ENCODE results near the gene SIGLEC10.
"Not testable (repeated sequence)": the region's sequence is repeated elsewhere in the genome, so short reads cannot be mapped to it uniquely, and the experiment has no call there.

SIGLEC10 gene

DNA sequence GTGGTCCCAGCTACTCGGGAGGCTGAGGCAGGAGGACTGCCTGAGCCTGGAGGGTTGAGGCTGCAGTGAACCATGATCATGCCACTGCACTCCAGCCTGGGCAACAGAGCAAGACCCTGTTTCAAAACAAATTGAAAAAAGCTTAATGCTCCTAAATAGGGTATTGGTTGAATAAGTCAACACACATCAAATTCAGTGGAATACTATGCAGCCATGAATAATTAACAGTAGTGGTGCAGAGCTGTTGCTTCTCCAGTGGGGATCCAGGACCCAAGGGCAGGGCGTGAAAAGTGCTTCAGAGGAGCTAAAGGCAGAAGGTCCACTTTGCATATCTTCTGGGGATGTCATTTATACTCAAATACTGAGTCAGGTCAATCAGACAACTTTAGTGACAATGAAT is 22.6 kb upstream of the SIGLEC10 start:
- no peak for DNase-seq

DNA sequence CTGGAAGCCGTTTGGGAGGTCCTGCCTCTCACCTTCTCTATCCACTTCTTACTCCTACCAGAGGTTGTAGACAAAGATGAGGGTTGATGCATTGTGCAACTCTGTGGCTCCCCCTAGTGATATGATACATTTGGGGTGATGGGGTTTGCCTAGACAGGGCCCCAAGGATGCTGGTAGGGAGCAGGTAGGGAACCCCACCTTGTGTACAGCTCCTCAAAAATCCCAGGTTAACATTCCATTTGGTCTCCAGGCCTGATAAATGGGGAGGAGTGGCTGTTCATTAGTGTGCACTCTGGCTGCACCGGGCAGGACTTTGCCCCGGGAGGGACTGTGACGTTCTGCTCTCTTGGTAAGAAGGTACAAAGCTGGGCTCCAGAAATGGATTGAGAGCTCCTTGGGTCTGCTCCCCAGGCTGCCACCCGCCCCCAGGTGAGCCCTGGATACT is 21.6 kb upstream of the SIGLEC10 start:
- DNase-seq, result peak; percentile 52

DNA sequence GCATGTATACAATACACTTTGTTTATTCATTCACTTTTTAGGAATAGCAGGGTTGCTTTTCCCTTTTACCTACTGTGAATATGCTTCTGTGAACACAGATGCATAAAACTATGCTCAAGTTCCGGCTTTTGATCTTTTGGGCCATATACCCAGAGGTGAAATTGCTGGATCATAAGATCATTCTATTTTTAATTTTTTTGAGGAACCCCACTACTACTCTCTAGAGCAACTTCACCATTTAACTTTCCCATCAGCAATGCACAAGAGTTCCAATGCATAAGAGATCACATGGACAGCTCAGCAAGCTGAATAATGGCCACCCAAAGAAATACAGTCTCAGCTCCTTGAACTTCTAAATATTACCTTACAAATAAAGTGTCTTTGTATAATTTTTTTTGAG is 17.0 kb upstream of the SIGLEC10 start:
- DNase-seq, result no peak

DNA sequence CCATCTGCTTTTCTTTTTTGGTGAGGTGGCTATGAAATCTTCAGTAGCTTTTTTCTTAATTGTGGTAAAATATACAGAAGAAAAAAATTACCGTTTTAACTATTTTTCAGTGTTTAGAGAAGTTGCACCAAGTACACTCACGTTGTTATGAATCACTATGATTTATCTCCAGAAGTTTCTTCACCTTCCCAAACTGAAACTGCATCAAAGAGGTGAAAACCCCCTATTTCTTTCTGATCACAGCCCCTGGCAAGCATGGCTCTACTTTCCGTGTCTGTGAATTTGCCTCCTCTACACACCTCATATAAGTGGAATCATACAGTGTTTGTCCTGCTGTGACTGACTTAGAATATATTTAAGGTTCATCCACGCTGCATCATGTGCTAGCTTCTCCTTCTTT is 15.6 kb upstream of the SIGLEC10 start:
- no peak for DNase-seq

DNA sequence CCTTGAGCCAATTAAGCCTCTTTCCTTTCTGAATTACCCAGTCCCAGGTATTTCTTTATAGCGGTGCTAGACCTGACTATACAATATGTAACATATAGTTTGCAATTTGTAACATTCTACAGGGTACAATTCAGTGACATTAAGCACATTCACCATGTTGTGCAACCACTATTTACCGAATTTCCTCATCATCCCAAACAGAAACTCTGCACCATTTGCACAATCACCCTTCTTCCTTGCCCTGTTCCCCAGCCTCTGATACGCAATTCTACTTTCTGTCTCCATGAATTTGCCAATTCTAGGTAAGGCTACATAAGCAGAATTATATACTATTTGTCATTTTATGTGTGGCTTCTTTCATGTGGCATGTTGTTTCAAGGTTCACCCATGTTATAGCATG is 13.7 kb upstream of the SIGLEC10 start:
- no peak for DNase-seq

DNA sequence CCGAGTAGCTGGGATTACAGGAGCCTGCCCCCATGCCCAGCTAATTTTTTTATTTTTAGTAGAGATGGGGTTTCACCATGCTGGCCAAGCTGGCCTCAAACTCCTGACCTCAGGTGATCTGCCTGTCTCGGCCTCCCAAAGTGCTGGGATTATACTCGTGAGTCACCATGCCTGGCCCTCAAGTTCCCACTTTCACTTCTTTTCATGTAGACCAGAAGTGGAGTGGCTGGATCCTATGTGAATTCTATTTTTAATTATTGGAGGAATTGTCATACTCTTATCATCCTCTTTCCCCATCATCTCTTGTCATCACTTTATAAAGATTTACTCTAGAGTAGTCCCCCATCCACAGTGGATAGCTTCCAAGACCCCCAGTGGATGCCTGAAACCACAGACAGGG is 12.8 kb upstream of the SIGLEC10 start:
- DNase-seq, result no peak

DNA sequence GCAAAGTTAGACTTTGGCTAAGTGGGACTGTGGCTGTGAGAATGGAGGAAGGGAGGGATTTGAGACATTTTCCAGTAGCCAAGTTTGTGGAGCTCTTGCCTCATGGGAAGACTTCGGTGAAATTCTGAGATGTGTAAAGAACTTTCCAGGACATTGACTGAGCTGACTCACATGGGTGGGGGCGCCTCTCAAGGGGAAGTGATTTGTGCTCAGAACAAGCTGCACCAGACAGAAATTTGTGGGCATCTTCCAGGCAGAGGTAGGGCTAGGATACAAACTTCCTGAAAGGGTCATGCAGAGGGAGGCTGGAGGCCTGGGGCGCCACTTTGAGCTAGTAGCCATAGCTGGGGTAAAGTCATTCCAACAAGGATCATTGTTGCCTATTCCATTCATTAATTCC is 9.8 kb upstream of the SIGLEC10 start:
- DNase-seq, result no peak

DNA sequence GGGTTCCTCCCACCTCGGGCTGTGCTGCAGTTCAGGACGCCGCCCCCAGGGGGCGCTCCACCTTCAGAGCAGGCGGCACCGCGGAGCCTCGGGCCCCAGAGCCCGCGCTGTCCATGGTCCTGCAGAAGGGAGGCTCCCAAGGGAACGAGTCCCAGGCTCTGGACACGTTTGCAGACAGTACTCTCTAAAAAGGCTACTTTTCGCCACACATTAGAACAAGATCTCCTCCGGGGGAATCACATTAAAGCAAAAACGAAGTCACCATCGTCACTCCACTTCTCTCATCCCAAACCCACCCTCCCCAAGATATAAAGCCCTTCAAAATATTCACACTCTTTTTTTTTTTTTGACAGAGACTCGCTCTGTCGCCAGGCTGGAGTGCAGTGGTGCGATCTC is 4.6 kb upstream of the SIGLEC10 start:
- DNase-seq, result peak; percentile 95

DNA sequence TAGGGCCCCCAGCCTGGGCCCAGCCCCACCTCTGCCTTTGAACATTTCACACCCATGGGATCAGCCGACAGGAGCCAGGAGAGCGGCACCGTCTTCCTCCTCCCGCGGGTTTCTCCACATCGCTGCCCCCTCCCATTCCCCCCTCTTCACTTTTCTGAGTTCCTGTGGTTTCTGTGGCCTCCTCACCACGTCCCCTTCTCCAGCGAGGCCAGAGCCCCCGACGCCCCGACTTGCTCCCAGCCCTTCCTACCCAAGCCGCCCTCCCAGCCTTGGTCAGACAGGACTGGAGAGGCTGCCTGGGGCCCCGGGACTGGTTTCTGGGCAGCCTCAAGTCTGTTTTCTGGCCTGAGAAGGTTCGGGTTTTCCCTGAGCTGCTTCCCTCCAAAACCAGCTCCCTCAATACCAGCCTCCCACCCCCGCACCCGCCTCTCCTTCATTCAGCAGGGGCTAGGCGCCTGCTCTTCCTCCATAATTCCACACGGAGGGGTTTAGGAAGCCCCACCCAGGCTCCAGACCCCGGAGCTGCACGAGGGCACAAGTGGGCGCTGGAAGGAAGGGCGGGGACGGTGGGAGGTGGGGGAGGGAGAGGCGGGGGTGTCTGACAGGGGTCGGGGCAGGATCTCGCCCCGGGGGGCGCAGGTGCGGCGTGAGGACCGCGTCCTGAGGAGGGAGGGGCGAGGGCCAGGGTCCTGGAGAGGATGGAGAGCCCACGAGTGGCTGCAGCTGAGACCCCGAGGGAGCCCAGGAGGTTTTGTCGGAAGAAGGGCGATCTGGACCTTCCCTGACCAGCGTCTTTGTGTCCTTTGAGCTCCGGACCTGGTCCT is 4.0 kb upstream of the SIGLEC10 start:
- no peak for DNase-seq

DNA sequence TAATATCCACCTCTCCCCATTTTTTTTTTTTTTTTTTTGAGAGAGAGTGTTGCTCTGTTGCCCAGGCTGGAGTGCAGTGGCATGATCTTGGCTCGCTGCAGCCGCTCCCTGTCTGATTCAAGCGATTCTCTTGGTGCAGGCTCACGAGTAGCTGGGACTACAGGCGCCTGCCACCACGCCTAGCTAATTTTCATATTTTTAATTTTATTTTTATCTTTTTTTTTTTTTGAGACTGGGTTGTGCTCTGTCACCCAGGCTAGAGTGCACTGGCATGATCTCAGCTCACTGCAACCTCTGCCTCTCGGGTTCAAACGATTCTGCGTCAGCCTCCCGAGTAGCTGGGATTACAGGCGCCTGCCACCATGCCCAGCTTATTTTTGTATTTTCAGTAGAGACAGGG is 3.1 kb upstream of the SIGLEC10 start:
- not testable (repeated sequence) for DNase-seq

DNA sequence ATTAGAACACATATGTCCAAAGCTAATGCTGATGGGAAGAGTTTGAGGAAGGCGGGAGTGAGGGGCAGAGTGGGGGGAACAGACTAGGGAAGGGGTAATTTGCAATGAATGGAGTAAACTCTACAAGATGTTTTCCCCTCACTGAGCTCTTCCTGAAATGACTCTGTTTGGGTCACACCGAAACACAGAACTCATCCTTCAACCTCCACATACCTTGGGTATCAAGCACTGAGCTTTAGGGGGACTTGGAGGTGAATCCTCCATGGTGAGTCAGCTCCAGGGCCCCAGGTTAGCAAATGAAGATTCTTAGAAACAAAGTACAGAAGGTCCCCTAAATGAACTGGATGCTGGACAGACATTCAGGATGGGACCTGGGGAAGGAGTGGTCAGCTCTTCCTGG is 1.3 kb upstream of the SIGLEC10 start:
- DNase-seq, result no peak

DNA sequence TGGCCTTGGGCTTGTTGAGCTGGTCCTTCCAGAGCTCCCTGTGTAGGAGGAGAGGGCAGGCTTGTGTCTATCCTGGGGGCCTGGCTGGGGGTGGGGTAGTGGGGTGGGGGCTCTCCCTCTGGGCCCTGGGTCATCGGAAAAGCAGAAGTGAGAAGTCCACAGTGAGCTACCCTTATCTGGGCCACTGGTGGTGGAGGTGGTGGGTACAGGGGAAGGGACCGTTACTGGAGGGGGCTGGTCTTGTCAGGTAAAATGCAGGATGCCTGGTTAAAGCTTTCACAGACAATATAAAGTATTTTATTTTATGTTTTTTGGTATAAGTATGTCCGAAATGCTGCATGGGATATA is 342 bp upstream of the SIGLEC10 start:
- no peak for DNase-seq

DNA sequence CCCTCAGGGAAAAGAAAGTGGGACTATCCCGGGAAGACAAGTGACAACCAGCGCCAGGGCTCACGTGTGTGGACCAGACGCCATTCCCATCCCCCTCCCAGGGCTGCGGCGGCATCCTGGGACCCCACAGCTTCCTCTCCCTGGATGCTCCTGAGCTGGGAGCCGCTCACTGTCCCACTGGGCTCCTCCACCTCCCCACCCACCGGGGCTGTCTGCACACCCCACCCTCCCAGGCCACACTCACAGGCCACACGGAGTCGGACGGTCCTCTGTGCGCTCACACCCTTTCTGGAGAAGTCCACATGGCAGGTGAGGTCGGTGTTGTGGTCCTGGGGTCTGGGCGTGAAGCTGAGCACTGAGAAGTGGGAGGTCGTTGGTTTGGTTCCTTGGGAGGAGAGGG is 1.0 kb downstream of the SIGLEC10 start:
- DNase-seq, result not testable (repeated sequence)

DNA sequence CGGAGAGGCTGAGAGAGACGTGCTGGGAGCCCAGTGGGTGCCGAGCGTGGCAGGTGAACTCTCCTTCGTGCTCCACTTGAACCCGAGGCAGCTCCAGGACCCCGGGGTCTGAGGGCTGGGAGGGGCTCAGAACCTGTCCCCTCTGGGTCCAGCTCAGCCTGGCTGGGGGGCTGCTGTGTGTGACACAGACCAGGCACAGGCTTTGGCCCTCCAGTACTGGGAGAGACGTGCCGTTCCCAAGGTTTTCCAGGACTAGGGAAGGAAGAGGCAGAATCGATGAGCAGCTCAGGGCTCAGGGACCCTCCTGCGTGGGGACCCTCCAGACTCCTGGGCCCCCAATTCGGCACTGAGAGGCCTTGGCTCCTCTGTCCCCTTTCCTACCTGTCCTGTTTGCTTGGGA is 2.3 kb downstream of the SIGLEC10 start:
- no peak for DNase-seq

DNA sequence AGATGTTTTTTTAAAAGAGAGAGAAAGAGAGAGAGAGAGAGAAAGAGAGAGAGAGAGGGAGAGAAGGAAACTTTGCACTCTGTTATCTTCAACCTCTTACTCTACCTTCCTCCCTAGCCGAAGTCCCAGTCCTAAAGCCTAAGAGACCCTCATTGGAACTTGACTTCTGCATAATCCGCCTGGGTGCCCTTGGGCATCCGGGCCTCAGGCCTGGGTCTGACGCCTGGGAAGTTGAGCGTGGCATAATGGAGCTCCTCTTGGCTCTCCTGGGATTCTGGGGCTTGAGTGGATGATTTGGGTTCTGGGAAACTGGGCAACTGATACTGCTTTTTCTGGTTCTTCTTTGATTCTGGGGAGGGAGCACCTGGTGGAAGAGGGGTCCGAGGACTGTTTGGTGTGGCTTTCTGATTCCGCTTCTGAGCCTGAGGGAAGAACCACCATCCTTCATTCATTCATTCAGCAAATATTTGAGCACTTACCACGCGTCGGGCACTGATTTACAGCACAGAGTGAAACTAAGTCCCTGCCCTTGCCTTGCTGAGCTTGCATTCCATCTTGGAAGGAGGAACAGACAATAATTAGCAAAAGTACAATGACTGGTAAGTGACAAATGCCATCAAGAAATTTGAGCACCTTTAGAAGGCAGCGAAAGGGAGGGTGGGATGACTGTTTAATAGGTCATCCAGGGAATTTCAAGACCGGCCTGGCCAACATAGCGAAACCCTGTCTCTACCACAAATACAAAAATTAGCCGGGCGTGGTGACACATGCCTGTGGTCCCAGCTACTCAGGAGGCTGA is 6.3 kb downstream of the SIGLEC10 start:
- DNase-seq, result no peak

DNA sequence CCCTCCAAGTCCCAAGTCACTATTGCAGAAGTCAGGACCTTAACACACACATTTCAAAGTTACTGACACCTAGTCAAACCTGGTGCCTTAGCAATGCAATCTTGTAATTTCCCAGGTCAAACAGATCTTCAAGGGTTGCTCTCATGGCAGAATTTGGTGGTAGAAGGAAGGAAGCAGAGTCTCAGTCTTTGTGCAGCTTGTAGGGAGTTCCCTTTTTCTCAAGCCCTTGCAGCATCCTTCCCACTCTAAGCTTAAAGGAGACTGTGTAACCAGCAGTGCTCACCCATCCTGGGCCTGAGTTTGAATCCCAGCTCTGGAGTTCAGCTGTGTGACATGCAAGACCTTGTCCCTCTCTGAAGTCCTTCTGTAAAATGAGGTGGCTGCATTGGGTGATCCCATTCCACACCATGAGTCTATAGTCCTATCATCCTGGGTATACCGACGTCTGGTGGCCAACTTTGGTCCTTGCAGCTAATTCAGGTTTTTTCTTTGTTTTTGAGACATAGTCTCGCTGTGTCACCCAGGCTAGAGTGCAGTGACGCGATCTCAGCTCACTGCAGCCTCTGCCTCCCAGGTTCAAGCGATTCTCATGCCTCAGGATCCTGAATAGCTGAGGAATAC is 9.8 kb downstream of the SIGLEC10 start:
- peak; percentile 53 for DNase-seq

DNA sequence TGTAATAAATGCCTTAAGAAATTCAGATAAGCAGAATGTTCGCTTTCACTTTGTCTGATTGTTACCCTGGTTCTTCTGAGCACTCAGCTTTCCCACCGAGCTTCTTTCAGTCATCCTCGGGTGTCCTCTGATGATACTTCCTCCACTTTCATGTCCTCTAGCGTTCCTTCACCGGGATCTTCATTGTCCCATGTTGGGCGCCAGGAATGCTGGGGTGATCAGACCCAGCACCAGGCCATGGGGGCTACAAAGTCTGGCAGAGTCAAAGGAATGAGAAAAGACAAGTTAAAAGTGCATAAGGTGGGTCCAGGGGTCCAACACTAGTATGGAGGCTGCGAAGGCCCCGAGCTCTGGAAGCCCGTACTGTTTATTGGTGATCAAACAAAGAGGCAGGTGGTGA is 15.3 kb downstream of the SIGLEC10 start:
- DNase-seq, result no peak

DNA sequence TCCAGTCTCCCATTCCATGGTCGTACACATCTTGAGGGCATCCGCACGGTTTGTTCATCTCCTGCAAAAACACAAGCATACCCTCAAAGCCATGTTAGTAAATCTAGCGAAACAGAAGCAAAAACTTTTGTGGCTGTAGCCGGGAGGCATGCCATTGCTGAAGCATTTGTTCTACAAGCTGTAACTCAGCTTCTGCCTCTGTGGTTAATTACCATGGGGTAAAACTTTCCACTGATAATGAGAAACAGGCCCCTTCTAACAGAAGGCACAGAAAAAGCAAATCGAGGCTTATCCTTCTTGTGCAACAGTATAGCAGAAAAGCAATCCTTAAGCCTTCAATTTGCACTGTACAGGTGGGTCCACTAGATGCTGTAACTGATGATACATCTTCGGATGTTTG is 17.5 kb downstream of the SIGLEC10 start:
- DNase-seq, result not testable (repeated sequence)

DNA sequence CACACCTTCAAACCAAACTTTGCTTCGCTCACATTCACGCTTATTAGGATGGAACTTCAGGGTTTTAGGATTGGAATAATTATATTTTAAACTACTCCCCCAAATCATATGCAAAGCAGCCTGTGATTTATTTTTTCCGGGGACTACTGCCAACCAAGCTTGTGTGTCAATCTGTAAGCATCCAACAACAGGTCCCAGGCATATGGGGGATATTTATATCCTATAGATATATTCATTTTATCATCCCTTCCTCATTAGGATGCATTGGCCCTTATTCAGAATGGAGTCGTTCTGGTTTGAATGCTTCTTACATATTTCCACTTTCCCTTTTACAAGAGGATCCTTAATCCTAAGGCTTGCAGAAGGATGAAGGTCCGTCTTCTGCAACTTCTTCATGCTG is 18.2 kb downstream of the SIGLEC10 start:
- DNase-seq, result no peak

DNA sequence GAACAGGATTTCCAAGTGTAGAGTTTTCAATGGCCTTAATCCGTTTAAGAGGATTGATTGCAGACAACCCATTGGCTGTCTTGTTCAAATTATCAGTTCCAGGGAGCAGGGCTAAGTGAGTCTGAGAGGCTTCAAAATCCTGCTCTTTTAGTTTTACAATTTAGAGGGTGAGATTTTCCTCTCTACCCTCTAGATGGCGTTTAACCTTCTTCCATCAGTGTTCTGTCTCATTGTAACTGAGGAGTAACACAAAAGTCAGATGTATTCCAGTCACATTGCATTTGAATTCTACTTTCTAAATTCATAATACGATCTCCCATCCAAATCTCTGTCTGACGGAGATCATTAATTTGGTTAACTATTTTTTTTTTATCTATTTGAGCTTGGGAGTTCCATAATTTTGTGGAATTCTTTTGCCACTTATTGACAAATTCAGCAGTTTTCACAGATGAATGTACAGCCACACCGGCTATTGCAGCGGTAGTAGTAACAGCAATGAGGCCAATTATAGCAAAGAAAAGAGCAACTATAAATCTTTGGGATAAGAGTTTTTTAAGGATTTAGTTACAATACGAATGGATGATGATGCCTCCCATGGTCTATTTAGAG is 19.2 kb downstream of the SIGLEC10 start:
- no peak for DNase-seq

DNA sequence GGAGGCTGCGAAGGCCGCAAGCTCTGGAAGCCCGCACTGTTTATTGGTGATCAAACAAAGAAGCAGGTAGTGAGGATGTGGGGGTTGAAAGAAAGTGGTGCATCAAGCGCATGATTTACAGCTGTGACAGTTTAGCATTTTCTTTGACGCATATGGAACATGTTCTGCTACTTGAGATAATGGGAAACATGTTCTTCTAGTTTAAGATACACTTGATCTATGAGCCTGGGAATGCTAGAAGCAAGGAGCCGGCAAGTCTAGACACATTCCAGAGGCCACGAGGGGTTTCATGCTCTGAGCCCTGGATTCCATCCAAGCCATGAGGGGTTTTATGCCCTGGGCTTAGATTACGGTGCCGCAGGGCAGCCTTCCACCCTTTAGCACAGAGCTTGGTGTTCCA is 20.0 kb downstream of the SIGLEC10 start:
- DNase-seq, result not testable (repeated sequence)

DNA sequence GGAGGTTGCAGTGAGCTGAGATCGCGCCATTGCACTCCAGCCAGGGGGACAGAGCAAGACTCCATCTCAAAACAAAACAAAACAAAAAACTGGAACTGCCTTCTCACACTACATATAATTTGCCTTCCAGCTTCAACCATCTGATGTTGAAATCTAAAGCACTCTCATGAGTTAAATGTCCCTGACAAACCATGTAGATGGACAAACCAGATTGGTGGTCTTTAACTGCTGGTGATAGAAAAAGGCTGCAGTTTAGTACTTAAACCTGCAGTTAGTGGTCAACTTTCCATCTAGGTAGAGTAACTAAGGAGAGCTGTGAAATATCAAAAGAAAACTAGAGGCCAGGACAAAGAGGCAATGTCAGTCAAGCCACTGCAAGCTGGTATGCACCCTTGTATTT is 21.3 kb downstream of the SIGLEC10 start:
- DNase-seq, result no peak

DNA sequence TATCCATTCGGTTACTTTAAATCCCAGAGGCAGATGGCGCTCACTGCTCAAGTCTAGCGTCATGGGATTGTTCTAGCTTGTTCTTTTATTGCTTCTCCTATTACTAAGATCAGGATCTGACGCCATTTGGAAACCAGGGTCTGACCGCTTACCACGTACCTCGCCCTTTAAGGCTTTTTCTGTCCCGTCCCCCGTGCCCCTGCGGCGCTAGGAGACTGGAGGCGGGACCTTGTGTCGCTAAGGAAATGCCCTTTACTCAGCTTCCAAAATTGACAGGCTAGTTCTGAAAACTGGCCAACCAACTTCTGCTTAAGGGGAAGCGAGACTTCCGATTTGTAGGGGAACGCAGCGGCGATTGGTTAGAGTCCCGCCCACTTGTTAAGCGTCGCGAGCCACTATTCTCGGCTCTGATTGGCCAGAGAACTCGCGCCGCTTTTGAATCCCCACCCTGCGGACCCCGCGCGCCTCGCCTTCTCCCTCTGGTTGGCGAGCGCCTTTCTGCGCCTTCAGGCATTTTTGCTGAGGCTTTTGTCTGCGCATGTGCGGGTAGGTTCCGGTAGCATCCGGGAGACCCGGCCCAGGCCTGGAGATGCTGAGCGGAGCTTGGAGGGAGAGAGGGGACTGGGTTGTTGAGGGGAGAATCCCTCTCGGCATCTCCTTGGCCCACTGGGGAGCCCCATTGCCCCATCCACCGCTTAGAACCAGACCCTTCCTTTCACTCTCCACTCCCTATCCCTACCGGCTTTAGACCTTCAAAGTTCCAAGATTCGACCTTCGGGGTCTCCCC is 23.2 kb downstream of the SIGLEC10 start:
- DNase-seq, result peak; percentile 98
